KOPT-K1 (cell line): ENCODE results near the gene IQCC.
"Not testable (repeated sequence)": the region's sequence is repeated elsewhere in the genome, so short reads cannot be mapped to it uniquely, and the experiment has no call there.

Experiments used
- H3K27ac ChIP-seq: fragments of 200-600 bp; sonication (generic); 2 replicates; pipeline ENCODE4 v1.5.1; 2016; ENCODE audit warnings: antibody characterized with exemption, mild to moderate bottlenecking, low read depth, low read length; ENCODE audit not compliant: poor library complexity, severe bottlenecking
- H3K36me3 ChIP-seq: fragments of 200-600 bp; sonication (generic); 2 replicates; pipeline ENCODE4 v1.5.1; 2017; ENCODE audit warnings: antibody characterized with exemption, mild to moderate bottlenecking, low read length, moderate library complexity; ENCODE audit not compliant: insufficient read depth
- H3K9me3 ChIP-seq: fragments of 200-600 bp; sonication (generic); 2 replicates; pipeline ENCODE4 v1.5.1; 2017; ENCODE audit warnings: antibody characterized with exemption, low read length, mild to moderate bottlenecking; ENCODE audit not compliant: insufficient read depth, poor library complexity, severe bottlenecking

Gene IQCC

GRCh38 chr1:32205401-32206370 is at the start of gene IQCC:
TSS of gene IQCC (plus strand) at chr1:32205671. CDS start at chr1:32205682, 11 bp downstream.
- H3K27ac ChIP-seq: peak within 1 kb of the TSS; percentile 73

GRCh38 chr1:32159189-32159588 is 46.3 kb upstream of the IQCC start:
- Histone ChIP-seq H3K27ac (no peak overlapping the region), H3K9me3 (no peaks in the 10 kb centered on the region), H3K36me3 (peaks cover 97% of the 10 kb centered on the region)

More at GRCh38 chr1:32205401-32206370, at the start of gene IQCC:
- peaks cover 12% of the 10 kb centered on the region for H3K36me3 ChIP-seq
- no peaks in the 10 kb centered on the region for H3K9me3 ChIP-seq

- peaks cover 91% of the 10 kb centered on the region for H3K36me3 ChIP-seq
- no peak overlapping the region for H3K27ac ChIP-seq
- no peaks in the 10 kb centered on the region for H3K9me3 ChIP-seq
Measured at GRCh38 chr1:32163405-32163804, 42.1 kb upstream of the IQCC start.

GRCh38 chr1:32165633-32166032 is 39.8 kb upstream of the IQCC start:
- H3K27ac ChIP-seq, H3K9me3 ChIP-seq: not testable (repeated sequence)
- peaks cover 90% of the 10 kb centered on the region for H3K36me3 ChIP-seq

- peaks cover 87% of the 10 kb centered on the region for H3K36me3 ChIP-seq
- H3K27ac ChIP-seq: no peak overlapping the region
- H3K9me3 ChIP-seq: no peaks in the 10 kb centered on the region
Measured at GRCh38 chr1:32170991-32171390, 34.5 kb upstream of the IQCC start.

GRCh38 chr1:32172621-32173245 is 32.7 kb upstream of the IQCC start:
- H3K36me3 ChIP-seq: peaks cover 73% of the 10 kb centered on the region
- peak overlapping the region; percentile 21 for H3K27ac ChIP-seq
- H3K9me3 ChIP-seq: no peaks in the 10 kb centered on the region

- H3K9me3 ChIP-seq: no peaks in the 10 kb centered on the region
- peak overlapping the region; percentile 88 for H3K27ac ChIP-seq
- peaks cover 48% of the 10 kb centered on the region for H3K36me3 ChIP-seq
Measured at GRCh38 chr1:32178380-32179192, 26.9 kb upstream of the IQCC start.

GRCh38 chr1:32179193-32179442 is 26.4 kb upstream of the IQCC start:
- Histone ChIP-seq H3K9me3 (no peaks in the 10 kb centered on the region), H3K36me3 (peaks cover 48% of the 10 kb centered on the region), H3K27ac (peak overlapping the region; percentile 88)

- H3K9me3 ChIP-seq: no peaks in the 10 kb centered on the region
- peak within 1 kb of the TSS; percentile 88 for H3K27ac ChIP-seq
- peaks cover 48% of the 10 kb centered on the region for H3K36me3 ChIP-seq
Measured at GRCh38 chr1:32179443-32180185, 25.9 kb upstream of the IQCC start, which contains the start of gene TXLNA. TSS of gene TXLNA (plus strand) at chr1:32179675. CDS start at chr1:32180346, 671 bp downstream.

GRCh38 chr1:32180186-32181060 is 25.0 kb upstream of the IQCC start:
- peaks cover 50% of the 10 kb centered on the region for H3K36me3 ChIP-seq
- no peaks in the 10 kb centered on the region for H3K9me3 ChIP-seq
- peak overlapping the region; percentile 88 for H3K27ac ChIP-seq

- H3K27ac ChIP-seq: peak overlapping the region; percentile 88
Measured at GRCh38 chr1:32181065-32181464, 24.4 kb upstream of the IQCC start.

GRCh38 chr1:32181563-32181962 is 23.9 kb upstream of the IQCC start:
- peaks cover 61% of the 10 kb centered on the region for H3K36me3 ChIP-seq
- peak overlapping the region; percentile 88 for H3K27ac ChIP-seq
- H3K9me3 ChIP-seq: no peaks in the 10 kb centered on the region

More at GRCh38 chr1:32181065-32181464, 24.4 kb upstream of the IQCC start:
- peaks cover 56% of the 10 kb centered on the region for H3K36me3 ChIP-seq
- H3K9me3 ChIP-seq: no peaks in the 10 kb centered on the region

- Histone ChIP-seq H3K9me3 (no peaks in the 10 kb centered on the region), H3K36me3 (peaks cover 66% of the 10 kb centered on the region)
Measured at GRCh38 chr1:32182060-32182459, 23.4 kb upstream of the IQCC start.

GRCh38 chr1:32184650-32185049 is 20.8 kb upstream of the IQCC start:
- Histone ChIP-seq H3K27ac (no peak overlapping the region), H3K36me3 (peaks cover 91% of the 10 kb centered on the region), H3K9me3 (no peaks in the 10 kb centered on the region)

More at GRCh38 chr1:32182060-32182459, 23.4 kb upstream of the IQCC start:
- H3K27ac ChIP-seq: no peak overlapping the region
